ENCODE measurements around the gene POLR2E. TPM values are rescaled to one million over a fixed set of nuclear protein-coding genes. Genes with fewer than 3 reads are reported as not detected.
A peak's percentile ranks its signal among the peaks of the same experiment; 100 is the strongest.

POLR2E gene
- total RNA-seq, 4 donors from 2014 or later = 118 to 263 (median 228) TPM

DNA sequence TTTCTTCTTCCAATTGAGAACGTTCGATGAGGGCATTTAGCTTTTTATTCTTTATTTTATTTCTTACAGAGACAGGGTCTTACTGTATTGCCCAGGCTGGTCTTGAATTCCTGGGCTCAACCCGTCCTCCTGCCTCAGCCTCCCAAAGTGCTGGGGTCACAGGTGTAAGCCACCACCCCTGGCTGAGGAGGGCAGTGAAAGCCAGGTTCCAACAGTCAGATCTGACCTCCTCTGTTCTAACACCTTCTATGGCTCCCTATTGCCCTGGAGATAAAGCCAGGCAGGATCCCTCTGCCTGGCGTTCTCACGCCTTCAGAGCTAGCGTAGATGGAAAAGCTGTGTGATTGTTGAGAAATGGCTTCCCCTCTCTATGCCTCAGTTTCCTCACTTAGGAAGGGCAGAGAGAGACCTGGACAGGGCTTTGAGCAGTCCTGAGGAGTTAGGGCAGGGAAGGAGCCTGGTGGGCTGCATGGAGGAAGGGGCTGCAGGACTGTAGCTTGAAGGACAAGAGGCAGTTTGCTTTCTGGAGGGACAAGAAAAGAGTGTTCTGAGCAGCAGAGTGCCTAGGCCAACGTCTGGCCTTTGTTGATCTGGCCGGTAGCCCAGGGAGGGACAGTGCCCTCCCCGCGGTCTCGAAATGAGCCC is 22.7 kb downstream of the POLR2E start:
- H3K4me3 ChIP-seq = no peak overlapping the region
- intact Hi-C loops (cut with DNase I; ENCODE audit: low total_unique reads) (no loop called here), in situ Hi-C loops (cut with MboI; ENCODE audit: low sequenced_read_pairs in 4 of 4) (no loop called here)
- no peaks in the 10 kb centered on the region for H3K36me3 ChIP-seq
- ATAC-seq = no peak
- no peaks in the 10 kb centered on the region for H3K9me3 ChIP-seq
- peaks cover 45 to 50% (median 49%) of the 10 kb centered on the region in 3 donors for H3K27me3 ChIP-seq
- no peak overlapping the region for H3K27ac ChIP-seq
- H3K4me1 ChIP-seq = peaks cover 0 to 4% of the 10 kb centered on the region in 2 donors
- DNase-seq = no peak
- TF ChIP-seq POLR2A (IDR thresholded peaks at IDR 0.05) (no peak), CTCF (IDR thresholded peaks at IDR 0.05 in 4 of 5, conservative IDR thresholded peaks at IDR 0.05 in 1 of 5) (no peak)

GRCh38 chr19:1070931-1071791 is 24.0 kb downstream of the POLR2E start:
- Histone ChIP-seq H3K36me3 (no peaks in the 10 kb centered on the region), H3K4me1 (peaks cover 0 to 9% of the 10 kb centered on the region in 2 donors), H3K27ac (no peak overlapping the region), H3K4me3 (no peak overlapping the region), H3K27me3 (peaks cover 57 to 63% (median 63%) of the 10 kb centered on the region in 3 donors), H3K9me3 (no peaks in the 10 kb centered on the region)
- TF ChIP-seq CTCF (IDR thresholded peaks at IDR 0.05 in 4 of 5, conservative IDR thresholded peaks at IDR 0.05 in 1 of 5) (no peak), POLR2A (IDR thresholded peaks at IDR 0.05) (no peak)
- ATAC-seq (no peak), DNase-seq (no peak)
- intact Hi-C loops (cut with DNase I; ENCODE audit: low total_unique reads) (no loop called here), in situ Hi-C loops (cut with MboI; ENCODE audit: low sequenced_read_pairs in 4 of 4) (no loop called here)

GRCh38 chr19:1070576-1070930 is 24.6 kb downstream of the POLR2E start:
- intact Hi-C loops (cut with DNase I; ENCODE audit: low total_unique reads) (no loop called here), in situ Hi-C loops (cut with MboI; ENCODE audit: low sequenced_read_pairs in 4 of 4) (no loop called here)
- Histone ChIP-seq H3K27me3 (peaks cover 57 to 69% (median 69%) of the 10 kb centered on the region in 3 donors), H3K4me3 (no peak overlapping the region), H3K9me3 (no peaks in the 10 kb centered on the region), H3K4me1 (peaks cover 0 to 13% of the 10 kb centered on the region in 2 donors), H3K27ac (no peak overlapping the region), H3K36me3 (no peaks in the 10 kb centered on the region)
- TF ChIP-seq POLR2A (IDR thresholded peaks at IDR 0.05) (no peak), CTCF (IDR thresholded peaks at IDR 0.05 in 4 of 5, conservative IDR thresholded peaks at IDR 0.05 in 1 of 5) (no peak)
- DNase-seq = no peak
- ATAC-seq = no peak

DNA sequence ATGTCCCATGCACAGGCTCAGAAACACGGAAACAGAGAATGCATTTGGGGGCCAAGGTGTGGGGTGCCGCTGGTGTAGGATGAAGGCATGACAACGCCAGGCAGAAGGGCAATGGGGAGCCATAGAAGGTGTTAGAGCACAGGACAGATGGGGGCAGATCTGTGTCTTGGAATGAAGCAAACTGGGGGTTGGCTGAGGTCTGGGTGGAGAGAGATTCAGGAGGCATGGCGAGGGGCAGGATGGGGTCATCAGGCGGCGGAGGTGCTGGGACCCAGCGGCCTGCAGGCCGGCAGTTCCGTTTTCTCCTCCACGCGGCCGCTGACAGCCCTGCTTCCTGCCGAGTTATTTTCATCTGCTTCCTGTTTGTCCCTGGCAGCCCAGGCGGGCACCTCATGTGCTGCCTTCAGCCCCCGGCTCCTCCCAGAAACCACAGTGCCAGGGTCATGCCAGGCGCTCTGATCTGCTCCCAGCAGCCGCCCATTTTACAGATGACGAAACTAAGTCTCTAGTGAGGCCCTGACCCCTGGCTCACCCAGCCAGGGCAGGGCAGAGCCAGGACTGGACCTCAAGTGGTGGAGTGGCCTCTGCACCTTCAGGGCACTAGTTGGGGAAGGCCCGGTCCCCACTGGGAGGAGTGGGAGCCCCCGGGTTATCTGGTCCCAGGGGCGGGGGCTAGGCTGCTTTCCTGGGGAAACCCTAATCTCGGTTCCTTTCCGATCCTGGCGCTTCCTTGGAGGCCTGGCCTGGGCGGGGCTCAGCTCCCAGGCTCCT is 26.0 kb downstream of the POLR2E start:
- DNase-seq (peak; percentile 27 to 60), ATAC-seq (no peak)
- TF ChIP-seq CTCF (IDR thresholded peaks at IDR 0.05 in 4 of 5, conservative IDR thresholded peaks at IDR 0.05 in 1 of 5) (no peak), POLR2A (IDR thresholded peaks at IDR 0.05) (no peak)
- H3K4me3 ChIP-seq = peak overlapping the region in 1 of 4 donors; percentile 34
- no peaks in the 10 kb centered on the region for H3K9me3 ChIP-seq
- in situ Hi-C loops (cut with MboI; ENCODE audit: low sequenced_read_pairs in 4 of 4) (no loop called here), intact Hi-C loops (cut with DNase I; ENCODE audit: low total_unique reads) (no loop called here)
- H3K27ac ChIP-seq = no peak overlapping the region
- H3K36me3 ChIP-seq = no peaks in the 10 kb centered on the region
- H3K4me1 ChIP-seq = peaks cover 4 to 18% of the 10 kb centered on the region in 2 donors
- peaks cover 57 to 76% (median 71%) of the 10 kb centered on the region in 3 donors for H3K27me3 ChIP-seq
